ENCODE measurements around the gene ALK.

GRCh38 chr2:29567906-29568520 lies 353.4 kb downstream of the ALK start:
- TF ChIP-seq CTCF (IDR thresholded peaks at IDR 0.05) = no peak
- TF ChIP-seq EZH2 (IDR thresholded peaks at IDR 0.05; ENCODE audit: borderline replicate concordance, insufficient read depth, low read depth, low read length, poor library complexity, severe bottlenecking) = no peak
